Karpas-422 (cell line): Measurements from ENCODE around the gene PF4V1. TPM values are rescaled to one million over a fixed set of nuclear protein-coding genes. Genes with fewer than 3 reads are reported as not detected.
"Not testable (repeated sequence)": the region's sequence is repeated elsewhere in the genome, so short reads cannot be mapped to it uniquely, and the experiment has no call there.

Experiments used
- DNase-seq: peaks from one replicate; pipeline ENCODE4 v3.0.0-alpha.2; 2015
- H2AFZ ChIP-seq: fragments of 200-600 bp; sonication (generic); 2 replicates; pipeline ENCODE4 v1.6.1; 2014; ENCODE audit warnings: antibody characterized with exemption, low read length, mixed read lengths
- H3K27ac ChIP-seq: fragments of 200-600 bp; sonication (generic); 2 replicates; pipeline ENCODE4 v1.5.1; 2014; ENCODE audit warnings: mild to moderate bottlenecking, low read length, moderate library complexity
- H3K27me3 ChIP-seq: fragments of 200-600 bp; sonication (generic); 2 replicates; pipeline ENCODE4 v1.6.1; 2014; ENCODE audit warnings: low read length, mixed read lengths
- H3K36me3 ChIP-seq: fragments of 200-600 bp; sonication (generic); 2 replicates; pipeline ENCODE4 v1.6.1; 2014; ENCODE audit warnings: low read length, mixed read lengths; ENCODE audit not compliant: insufficient read depth
- H3K4me1 ChIP-seq: fragments of 200-600 bp; sonication (generic); 2 replicates; pipeline ENCODE4 v1.6.1; 2014; ENCODE audit warnings: mild to moderate bottlenecking, low read length, mixed read lengths
- H3K4me2 ChIP-seq: fragments of 200-600 bp; sonication (generic); 2 replicates; pipeline ENCODE4 v1.6.1; 2014; ENCODE audit warnings: low read length, low read depth, mild to moderate bottlenecking; ENCODE audit not compliant: poor library complexity, severe bottlenecking
- H3K4me3 ChIP-seq: fragments of 200-600 bp; sonication (generic); 2 replicates; pipeline ENCODE4 v1.5.1; 2014; ENCODE audit warnings: mild to moderate bottlenecking, antibody characterized with exemption, low read length, mixed read lengths
- H3K79me2 ChIP-seq: fragments of 200-600 bp; sonication (generic); 2 replicates; pipeline ENCODE4 v1.6.1; 2014; ENCODE audit warnings: mild to moderate bottlenecking, low read length, mixed read lengths
- H3K9ac ChIP-seq: fragments of 200-600 bp; sonication (generic); 2 replicates; pipeline ENCODE4 v1.6.0; 2014; ENCODE audit warnings: low read length
- H3K9me2 ChIP-seq: fragments of 200-600 bp; sonication (generic), shearing (Covaris generic); replicated peaks from 2 replicates; pipeline ENCODE4 v1.6.0; 2014; ENCODE audit warnings: mild to moderate bottlenecking, low read length, moderate library complexity; ENCODE audit not compliant: insufficient read depth
- H3K9me3 ChIP-seq: fragments of 300-700, 200-600 bp; sonication (generic); 2 replicates; pipeline ENCODE4 v1.6.1; 2014; ENCODE audit warnings: low read length, mixed read lengths
- H4K20me1 ChIP-seq: fragments of 200-600 bp; sonication (generic); 2 replicates; pipeline ENCODE4 v1.6.1; 2014; ENCODE audit warnings: mild to moderate bottlenecking, antibody characterized with exemption, low read length, low read depth; ENCODE audit not compliant: insufficient read depth
- total RNA-seq: library from RNA; depleted of rRNA; stranded (reverse); fragments of >200 nt; shearing (Covaris generic); gene quantifications from 2 replicates; pipeline ENCODE4 v1.2.3, GENCODE V29; 2014; ENCODE audit warnings: low replicate concordance; rRNA removed

The PF4V1 gene
- total RNA-seq, 1 experiment from 2014 or later, result not detected

DNA sequence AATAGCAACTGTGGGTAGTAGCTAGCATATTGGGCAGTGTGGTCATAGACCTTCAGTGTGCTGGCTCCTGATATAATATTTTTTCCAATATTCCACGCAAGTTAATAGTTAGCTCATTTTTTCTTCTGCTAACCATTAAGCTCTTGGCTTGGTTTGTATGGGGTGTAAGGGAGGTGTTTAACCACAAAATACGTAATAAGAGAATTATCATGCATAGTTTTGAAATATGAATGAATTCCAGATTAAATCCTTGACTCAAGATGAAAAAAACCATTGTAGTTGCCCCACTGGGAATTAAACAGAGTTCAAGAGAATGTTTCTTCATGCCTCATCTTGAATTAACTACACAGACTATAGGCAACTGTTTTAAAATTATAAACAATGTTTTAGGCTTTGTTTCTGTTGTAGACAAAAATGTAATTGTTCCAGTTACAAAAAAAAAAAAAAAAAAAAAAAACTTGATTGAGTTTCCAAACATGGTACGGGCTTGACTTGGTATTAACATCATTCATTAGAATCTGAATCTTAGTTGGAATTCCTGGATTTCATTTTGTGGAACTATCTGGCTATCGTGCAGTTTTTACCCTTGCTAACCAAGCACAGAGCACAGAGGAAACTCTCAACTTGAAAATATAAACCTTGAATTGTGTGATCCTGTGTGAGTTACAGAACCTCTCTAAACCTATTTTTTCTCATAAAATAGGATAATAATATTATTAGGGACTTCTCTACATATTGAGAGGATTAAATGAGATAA, 44.5 kb downstream of the PF4V1 start:
- no peaks in the 10 kb centered on the region for H3K9me3 ChIP-seq
- H2AFZ ChIP-seq, result no peak overlapping the region
- no peaks in the 10 kb centered on the region for H3K4me1 ChIP-seq
- H3K9me2 ChIP-seq, result no peaks in the 10 kb centered on the region
- no peak overlapping the region for H3K4me2 ChIP-seq
- no peaks in the 10 kb centered on the region for H3K27me3 ChIP-seq
- no peak overlapping the region for H3K4me3 ChIP-seq
- no peaks in the 10 kb centered on the region for H4K20me1 ChIP-seq
- no peak overlapping the region for H3K9ac ChIP-seq
- H3K79me2 ChIP-seq, result no peaks in the 10 kb centered on the region
- no peaks in the 10 kb centered on the region for H3K36me3 ChIP-seq
- DNase-seq, result no peak
- no peak overlapping the region for H3K27ac ChIP-seq

- H4K20me1 ChIP-seq, H3K4me1 ChIP-seq, H3K9me3 ChIP-seq, H3K27me3 ChIP-seq, DNase-seq, H3K4me2 ChIP-seq, H3K36me3 ChIP-seq, H3K9ac ChIP-seq, H3K9me2 ChIP-seq, H3K27ac ChIP-seq, H3K4me3 ChIP-seq, H3K79me2 ChIP-seq, H2AFZ ChIP-seq: not testable (repeated sequence)
Observed at GRCh38 chr4:73899338-73899737, 46.2 kb downstream of the PF4V1 start.

DNA sequence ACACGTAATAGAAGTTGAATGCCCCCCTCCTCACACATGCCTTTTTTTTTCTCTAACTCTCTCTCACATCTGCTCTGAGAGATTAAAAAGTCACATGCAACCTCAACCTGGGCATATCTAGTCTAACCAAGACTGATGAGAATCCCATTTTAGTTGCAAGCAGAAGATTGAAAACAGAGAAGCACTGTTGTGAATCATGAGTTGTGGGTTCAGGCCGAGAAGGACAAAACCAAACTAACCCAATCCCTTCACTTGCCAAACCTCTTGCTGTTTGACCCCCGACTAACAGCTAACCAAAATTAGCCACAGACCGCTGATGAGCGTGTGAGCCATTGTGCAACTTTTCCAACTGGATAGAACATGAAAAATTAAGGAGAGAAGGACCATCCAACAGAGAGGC, 47.9 kb downstream of the PF4V1 start:
- Histone ChIP-seq H3K79me2 (no peaks in the 10 kb centered on the region), H3K36me3 (no peaks in the 10 kb centered on the region), H3K9me3 (no peaks in the 10 kb centered on the region), H4K20me1 (no peaks in the 10 kb centered on the region), H3K27ac (no peak overlapping the region), H3K9me2 (no peaks in the 10 kb centered on the region), H3K27me3 (no peaks in the 10 kb centered on the region), H3K4me2 (no peak overlapping the region), H3K9ac (no peak overlapping the region), H3K4me3 (no peak overlapping the region), H3K4me1 (no peaks in the 10 kb centered on the region), H2AFZ (no peak overlapping the region)
- DNase-seq, result no peak

DNA sequence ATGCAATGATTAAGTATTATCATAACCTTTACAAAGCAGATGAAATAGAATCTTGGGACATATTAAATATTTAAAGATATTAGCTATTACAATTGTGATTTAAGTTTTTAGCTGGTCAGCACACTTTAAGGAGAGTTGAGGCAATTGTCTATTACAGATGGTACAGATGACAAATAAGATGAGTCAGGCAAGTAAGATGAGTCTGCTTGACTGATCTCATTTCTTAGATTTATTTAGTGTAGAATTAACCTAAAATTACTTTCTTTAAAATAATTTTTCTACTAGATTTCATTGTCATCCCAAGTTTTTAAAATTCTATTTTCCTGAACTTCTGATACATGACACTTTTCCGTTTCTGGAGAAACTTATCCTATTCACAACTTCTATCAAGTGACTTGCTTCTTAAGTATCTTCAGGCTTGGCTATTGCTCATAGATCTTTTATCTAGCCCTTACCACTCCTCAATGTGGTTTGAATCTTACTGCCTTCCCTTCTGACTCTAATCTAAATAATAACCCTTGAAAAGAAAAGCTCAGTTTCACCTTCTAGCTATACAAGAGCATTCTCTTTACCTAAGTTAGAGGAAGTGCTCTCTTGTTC, 49.0 kb downstream of the PF4V1 start:
- Histone ChIP-seq H3K79me2 (no peaks in the 10 kb centered on the region), H3K4me3 (no peak overlapping the region), H3K9me2 (no peaks in the 10 kb centered on the region), H4K20me1 (no peaks in the 10 kb centered on the region), H3K9me3 (no peaks in the 10 kb centered on the region), H3K27ac (no peak overlapping the region), H3K9ac (no peak overlapping the region), H3K4me1 (no peaks in the 10 kb centered on the region), H3K36me3 (no peaks in the 10 kb centered on the region), H3K27me3 (no peaks in the 10 kb centered on the region), H3K4me2 (no peak overlapping the region), H2AFZ (no peak overlapping the region)
- no peak for DNase-seq

DNA sequence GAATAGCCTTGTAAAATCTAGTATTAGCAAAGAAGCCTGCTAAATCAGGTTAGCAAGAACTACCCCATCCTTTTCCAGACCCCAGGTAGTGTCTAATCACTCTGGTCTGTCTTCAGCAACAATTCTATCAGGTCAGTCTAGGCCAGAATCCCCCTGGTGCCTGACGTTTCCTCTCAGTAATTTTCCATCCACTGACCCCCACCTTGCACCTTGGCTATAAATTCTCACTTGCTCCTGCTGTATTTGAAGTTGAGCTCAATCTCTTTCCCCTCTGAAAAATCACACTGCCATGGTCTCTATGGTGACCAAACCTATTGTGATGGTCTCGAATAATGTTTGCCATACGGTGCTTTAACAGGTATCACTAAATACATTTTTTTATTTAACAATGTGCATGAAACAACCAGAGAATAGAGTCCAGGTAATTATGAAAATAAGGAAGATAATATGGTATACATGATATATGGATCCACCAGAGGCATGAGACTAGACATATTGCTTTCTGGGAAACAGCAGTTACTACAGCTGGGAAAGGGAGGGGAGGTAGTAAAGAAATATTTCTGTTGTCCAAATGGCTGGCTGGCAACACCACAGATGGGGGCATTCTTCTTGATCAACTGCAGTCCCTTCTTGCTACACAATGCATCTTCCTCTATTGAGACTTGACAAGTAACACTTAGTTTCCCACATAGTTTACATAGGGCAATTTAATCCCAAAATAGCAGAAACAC, 49.9 kb downstream of the PF4V1 start:
- Histone ChIP-seq H3K4me3 (no peak overlapping the region), H3K9ac (no peak overlapping the region), H3K27me3 (no peaks in the 10 kb centered on the region), H3K4me1 (no peaks in the 10 kb centered on the region), H2AFZ (no peak overlapping the region), H3K36me3 (no peaks in the 10 kb centered on the region), H4K20me1 (no peaks in the 10 kb centered on the region), H3K9me2 (no peaks in the 10 kb centered on the region), H3K4me2 (no peak overlapping the region), H3K79me2 (no peaks in the 10 kb centered on the region), H3K27ac (no peak overlapping the region), H3K9me3 (no peaks in the 10 kb centered on the region)
- DNase-seq, result no peak

Other genes starting within 250 kb of the PF4V1 start
- 2.9 and 7.4 TPM in 2 replicates for gene RASSF6, start 232.9 kb upstream of the PF4V1 start, total RNA-seq
- not detected in 2 replicates for gene CXCL8, start 112.7 kb upstream of the PF4V1 start, total RNA-seq
- not detected in 2 replicates for gene CXCL6, start 16.6 kb upstream of the PF4V1 start, total RNA-seq
- not detected in 2 replicates for gene CXCL1, start 16.1 kb downstream of the PF4V1 start, total RNA-seq
- not detected in 2 replicates for gene PF4, start 128.7 kb downstream of the PF4V1 start, total RNA-seq
- gene PPBP, start 134.9 kb downstream of the PF4V1 start, total RNA-seq, result not detected in 2 replicates
- gene CXCL5, start 145.4 kb downstream of the PF4V1 start, total RNA-seq, result not detected in 2 replicates
- gene CXCL3, start 185.4 kb downstream of the PF4V1 start, total RNA-seq, result not detected in 2 replicates
- not detected in 2 replicates for gene CXCL2, start 245.9 kb downstream of the PF4V1 start, total RNA-seq